Left renal pelvis (tissue), 4 donors: Measurements from ENCODE around the gene PTPRH. TPM values are rescaled to one million over a fixed set of nuclear protein-coding genes. Genes with fewer than 3 reads are reported as not detected.

ENCODE experiments used
- DNase-seq, 4 donors: peaks; one replicate each; pipeline ENCODE4 v3.0.0-alpha.2; 2013; ENCODE audit warnings: low read depth in 4 of 4, low spot score in 3 of 4
- polyA plus RNA-seq, 4 donors: library from polyadenylated mRNA; unstranded; fragments of 120-200 nt; gene quantifications; one replicate each; pipeline ENCODE4 v1.2.1, GENCODE V29; 2013; ENCODE audit not compliant: insufficient read length in 4 of 4

PTPRH gene
- 1 to 10 TPM in 1 of 4 donors, under 1 TPM in 3; 0.11 to 2.8 (median 0.26) TPM for polyA plus RNA-seq

- DNase-seq: no peak
These were observed at the start of gene PTPRH for GRCh38 chr19:55208880-55209692. PTPRH (minus strand) TSS chr19:55209501; CDS start chr19:55209433, 68 bp downstream.

DNA sequence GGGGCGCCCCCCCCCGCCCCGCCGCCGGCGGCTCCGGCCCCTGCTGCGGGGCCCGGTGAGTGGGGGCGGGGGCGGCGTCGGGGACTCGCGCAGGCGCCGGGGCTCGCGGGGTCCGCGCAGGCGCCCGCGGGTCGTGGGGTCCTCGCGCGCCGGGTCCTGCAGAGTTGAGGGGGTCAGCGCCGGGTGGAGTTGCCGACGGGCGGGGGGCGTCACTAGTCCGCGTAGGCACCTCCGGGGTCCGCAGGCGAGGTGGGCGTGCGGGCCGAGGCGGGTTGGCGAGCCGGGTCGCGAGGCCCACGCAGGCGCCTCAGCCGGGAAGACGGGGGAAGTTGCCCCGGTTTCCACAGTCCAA is 49.2 kb upstream of the PTPRH start:
- no peak for DNase-seq

GRCh38 chr19:55257461-55258420 is 48.4 kb upstream of the PTPRH start:
- DNase-seq: no peak

- DNase-seq: no peak
These were observed 47.5 kb upstream of the PTPRH start for GRCh38 chr19:55256562-55257460.

GRCh38 chr19:55255618-55256423 is 46.5 kb upstream of the PTPRH start:
- no peak for DNase-seq

- DNase-seq: no peak
These were observed 45.3 kb upstream of the PTPRH start for GRCh38 chr19:55254625-55254977.

DNA sequence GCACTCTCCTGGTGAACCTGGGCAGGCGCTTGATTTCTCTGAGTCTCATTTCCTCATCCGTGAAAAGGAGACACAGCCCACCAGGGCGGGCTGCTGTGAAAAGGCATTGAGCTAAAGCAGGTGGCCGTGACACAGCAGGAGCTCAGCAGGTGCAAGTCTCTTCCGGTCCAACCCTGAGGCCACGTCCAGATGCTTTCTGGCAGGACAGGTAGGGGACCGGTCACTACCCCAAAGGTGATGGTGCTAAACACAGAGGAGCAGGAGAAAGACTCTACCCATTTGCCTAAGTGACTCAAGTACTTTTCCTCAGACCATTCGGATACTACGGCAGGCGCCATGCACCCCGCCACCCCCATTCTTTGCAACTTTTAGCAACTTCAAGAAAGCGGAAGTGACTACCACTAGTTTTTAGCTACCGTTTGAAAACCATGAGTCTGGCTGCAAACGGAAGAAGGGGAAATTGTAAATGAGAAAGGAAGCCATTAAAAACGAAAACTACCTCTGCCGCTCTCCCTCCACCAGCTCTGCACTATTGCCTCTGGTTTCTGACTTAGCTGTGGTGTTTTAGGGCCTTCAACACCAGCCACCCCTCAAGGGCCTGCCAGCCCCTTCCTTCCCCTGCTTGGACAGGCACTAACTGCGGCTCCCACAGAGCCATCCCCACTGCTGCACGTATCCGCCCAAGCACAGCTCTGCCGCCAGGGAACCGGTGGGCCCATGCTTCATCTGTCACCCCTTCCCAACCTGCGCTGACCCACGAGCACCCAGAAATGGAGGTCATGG is 44.7 kb upstream of the PTPRH start:
- DNase-seq: no peak

- no peak for DNase-seq
These were observed 43.7 kb upstream of the PTPRH start for GRCh38 chr19:55252760-55253663.

- no peak for DNase-seq
These were observed 42.2 kb upstream of the PTPRH start for GRCh38 chr19:55251341-55252081.

GRCh38 chr19:55250262-55251036 is 41.1 kb upstream of the PTPRH start:
- DNase-seq: no peak

DNA sequence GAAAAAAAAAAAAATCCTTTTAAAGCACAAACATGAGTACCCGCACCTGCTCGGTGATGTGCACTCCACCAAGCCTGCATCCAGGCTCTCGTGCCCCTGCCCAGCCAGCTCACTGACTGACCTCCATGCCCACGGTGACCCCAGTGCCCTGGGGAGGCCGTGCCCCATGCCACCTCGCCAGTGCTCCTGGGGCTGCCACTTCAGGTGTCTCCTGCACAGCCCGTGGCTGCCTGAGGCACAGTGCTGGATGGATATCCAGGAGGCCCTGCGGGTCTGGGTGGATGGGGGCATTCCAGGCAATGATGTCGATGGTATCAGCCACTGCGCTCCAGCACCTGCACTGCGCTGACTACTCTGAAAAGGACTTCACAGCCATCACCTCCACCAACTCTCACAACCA is 40.5 kb upstream of the PTPRH start:
- DNase-seq: no peak

DNA sequence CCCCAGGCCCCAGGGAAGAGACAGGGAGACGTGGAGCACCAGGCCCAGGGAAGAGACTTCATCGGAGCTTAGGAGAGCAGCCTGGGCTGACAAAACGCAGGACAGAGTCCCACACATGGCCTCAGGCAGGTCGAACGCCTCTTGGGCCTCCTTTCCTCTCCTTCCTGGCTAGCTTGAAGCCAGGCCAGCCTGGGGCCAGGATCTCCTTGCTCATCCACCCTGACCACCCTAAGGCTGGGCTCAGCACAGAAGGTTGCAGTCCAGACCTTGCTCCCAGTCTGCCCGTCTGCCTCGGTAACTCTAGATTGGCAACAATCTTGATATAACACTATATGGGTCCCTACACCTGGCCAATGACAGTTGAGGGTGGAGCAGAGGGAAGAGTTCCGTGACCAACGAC is 39.4 kb upstream of the PTPRH start:
- no peak for DNase-seq

- DNase-seq: no peak
These were observed 38.9 kb upstream of the PTPRH start for GRCh38 chr19:55248166-55248675.

GRCh38 chr19:55247621-55248099 is 38.4 kb upstream of the PTPRH start:
- DNase-seq: no peak

DNA sequence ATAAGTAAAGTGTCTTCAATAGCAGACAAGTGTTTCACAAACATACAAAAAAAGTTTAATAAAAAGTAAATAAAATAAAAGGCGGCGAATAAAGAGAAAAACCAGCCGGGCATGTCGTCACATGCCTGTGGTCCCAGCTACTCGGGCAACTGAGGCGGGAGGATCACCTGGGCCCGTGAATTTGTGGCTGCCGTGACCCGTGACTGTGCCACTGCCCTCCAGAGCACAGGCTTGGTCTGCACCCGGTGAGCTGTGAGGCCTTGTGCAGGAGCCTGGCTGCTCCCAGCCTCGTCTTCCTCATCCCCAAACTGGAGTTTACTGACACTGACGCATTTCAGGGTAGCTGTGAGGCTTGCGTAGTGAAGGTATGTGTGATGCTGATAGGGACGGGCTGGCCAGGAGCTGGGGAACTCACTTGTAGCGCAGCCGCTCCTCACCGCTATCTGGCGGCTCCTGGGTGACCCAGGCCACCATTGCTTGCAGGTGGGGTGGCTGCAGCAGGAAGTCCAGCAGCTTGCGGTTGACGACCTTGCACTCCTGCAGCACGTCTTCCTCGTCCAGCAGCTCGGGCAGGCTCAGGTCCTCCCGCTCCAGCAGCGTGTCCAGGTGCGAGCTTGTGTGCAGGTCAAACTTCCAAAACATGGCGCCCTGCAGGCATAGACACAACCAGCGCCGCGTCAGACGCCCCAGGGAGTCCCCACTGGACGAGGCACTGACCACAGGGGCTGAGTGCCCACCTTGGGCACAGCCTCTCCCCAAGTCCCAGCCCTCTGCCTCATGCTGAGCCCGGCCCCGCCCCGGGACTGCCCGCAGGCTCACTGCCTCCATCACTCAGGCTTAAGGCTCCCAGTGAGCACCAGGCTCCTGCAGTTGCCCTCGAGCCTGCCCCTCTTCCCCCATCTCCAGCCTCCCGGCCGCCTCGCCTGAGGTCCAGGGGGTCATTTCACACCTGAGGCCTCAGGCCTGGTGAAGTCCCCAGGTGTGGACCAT is 37.5 kb upstream of the PTPRH start:
- DNase-seq: no peak
